BE2C (cell line): ENCODE measurements around the gene PARD3B.

Experiments used
- DNase-seq: peaks from one replicate; pipeline ENCODE4 v3.0.0-alpha.2; 2020
- H3K27me3 ChIP-seq: fragments of 250-450 bp; sonication (Bioruptor Pico); 2 replicates; pipeline ENCODE4 v1.5.1; 2020; ENCODE audit warnings: mild to moderate bottlenecking
- H3K36me3 ChIP-seq: fragments of 250-450 bp; sonication (Bioruptor Pico); 2 replicates; pipeline ENCODE4 v1.5.1; 2020; ENCODE audit warnings: mild to moderate bottlenecking
- H3K4me1 ChIP-seq: fragments of 250-450 bp; sonication (Bioruptor Pico); 2 replicates; pipeline ENCODE4 v1.5.1; 2020
- H3K4me3 ChIP-seq: 2 replicates; pipeline ENCODE4 v1.5.1; 2011; ENCODE audit warnings: low read depth, low read length
- H3K9me3 ChIP-seq: fragments of 250-450 bp; sonication (Bioruptor Pico); 2 replicates; pipeline ENCODE4 v1.5.1; 2020
- CTCF ChIP-seq: IDR thresholded peaks from 2 replicates; pipeline ENCODE4 v1.5.1; 2012; ENCODE audit warnings: mild to moderate bottlenecking, low read depth, low read length

The PARD3B gene

GRCh38 chr2:204850581-204850980 is 305.3 kb downstream of the PARD3B start:
- no peak for TF ChIP-seq CTCF
- H3K4me3 ChIP-seq: no peak overlapping the region
- no peaks in the 10 kb centered on the region for H3K27me3 ChIP-seq
- no peaks in the 10 kb centered on the region for H3K9me3 ChIP-seq
- H3K36me3 ChIP-seq: no peaks in the 10 kb centered on the region
- no peak for DNase-seq
- H3K4me1 ChIP-seq: no peaks in the 10 kb centered on the region

- no peaks in the 10 kb centered on the region for H3K4me1 ChIP-seq
- H3K9me3 ChIP-seq: no peaks in the 10 kb centered on the region
- no peak for DNase-seq
- H3K27me3 ChIP-seq: no peaks in the 10 kb centered on the region
- no peak overlapping the region for H3K4me3 ChIP-seq
- TF ChIP-seq CTCF: no peak
- no peaks in the 10 kb centered on the region for H3K36me3 ChIP-seq
Measured at GRCh38 chr2:204853905-204854304, 308.6 kb downstream of the PARD3B start.

- Histone ChIP-seq H3K9me3 (0 out of 2 replicates have a peak, but pooled peaks cover 3% of the 10 kb centered on the region), H3K4me1 (no peaks in the 10 kb centered on the region), H3K27me3 (no peaks in the 10 kb centered on the region), H3K4me3 (no peak overlapping the region), H3K36me3 (no peaks in the 10 kb centered on the region)
- no peak for DNase-seq
- no peak for TF ChIP-seq CTCF
Measured at GRCh38 chr2:204860274-204860673, 315.0 kb downstream of the PARD3B start.

- Histone ChIP-seq H3K36me3 (no peaks in the 10 kb centered on the region), H3K4me1 (no peaks in the 10 kb centered on the region), H3K4me3 (no peak overlapping the region), H3K27me3 (no peaks in the 10 kb centered on the region), H3K9me3 (0 out of 2 replicates have a peak, but pooled peaks cover 4% of the 10 kb centered on the region)
- no peak for TF ChIP-seq CTCF
- no peak for DNase-seq
Measured at GRCh38 chr2:204862809-204863208, 317.5 kb downstream of the PARD3B start.

- no peaks in the 10 kb centered on the region for H3K27me3 ChIP-seq
- no peak for TF ChIP-seq CTCF
- H3K9me3 ChIP-seq: 0 out of 2 replicates have a peak, but pooled peaks cover 4% of the 10 kb centered on the region
- H3K4me3 ChIP-seq: no peak overlapping the region
- no peaks in the 10 kb centered on the region for H3K36me3 ChIP-seq
- H3K4me1 ChIP-seq: no peaks in the 10 kb centered on the region
- no peak for DNase-seq
Measured at GRCh38 chr2:204863336-204863735, 318.1 kb downstream of the PARD3B start.

GRCh38 chr2:204869132-204869823 is 324.0 kb downstream of the PARD3B start:
- Histone ChIP-seq H3K27me3 (no peaks in the 10 kb centered on the region), H3K4me1 (no peaks in the 10 kb centered on the region), H3K4me3 (no peak overlapping the region), H3K36me3 (no peaks in the 10 kb centered on the region), H3K9me3 (0 out of 2 replicates have a peak, but pooled peaks cover 4% of the 10 kb centered on the region)
- no peak for DNase-seq
- TF ChIP-seq CTCF: no peak
